Measurements from ENCODE around the gene TMEM200C.

TMEM200C gene

DNA sequence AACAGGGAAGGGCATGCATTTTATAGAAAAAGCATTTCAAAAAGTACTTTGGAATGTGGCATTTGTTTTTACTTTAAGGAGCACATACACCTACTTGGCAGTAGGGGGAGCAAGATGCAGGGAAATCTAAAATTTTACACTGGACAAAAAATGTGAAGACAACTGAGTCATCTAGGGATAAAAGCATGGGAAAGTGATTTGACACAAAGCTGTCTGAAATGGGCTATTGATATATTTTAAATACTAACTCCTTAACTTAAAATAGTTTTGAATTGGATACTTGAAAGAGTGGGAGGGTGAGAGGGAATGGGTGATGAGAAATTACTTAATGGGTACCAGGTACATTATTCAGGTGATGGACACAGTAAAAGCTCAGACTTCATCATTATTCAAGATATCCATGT, 15.8 kb downstream of the TMEM200C start:
- TF ChIP-seq SIN3A (IDR thresholded peaks at IDR 0.05; ENCODE audit: borderline replicate concordance, insufficient read depth, low read length) (no peak), TAF1 (IDR thresholded peaks at IDR 0.05; ENCODE audit: borderline replicate concordance, insufficient read depth, low read length) (no peak), FOXP2 (optimal IDR thresholded peaks at IDR 0.05; ENCODE audit: borderline replicate concordance, extremely low read depth, extremely low read length, insufficient read depth) (no peak), POLR2AphosphoS5 (IDR thresholded peaks at IDR 0.05; ENCODE audit: low read depth, low read length) (no peak)
- TF ChIP-seq, protein P1, sequence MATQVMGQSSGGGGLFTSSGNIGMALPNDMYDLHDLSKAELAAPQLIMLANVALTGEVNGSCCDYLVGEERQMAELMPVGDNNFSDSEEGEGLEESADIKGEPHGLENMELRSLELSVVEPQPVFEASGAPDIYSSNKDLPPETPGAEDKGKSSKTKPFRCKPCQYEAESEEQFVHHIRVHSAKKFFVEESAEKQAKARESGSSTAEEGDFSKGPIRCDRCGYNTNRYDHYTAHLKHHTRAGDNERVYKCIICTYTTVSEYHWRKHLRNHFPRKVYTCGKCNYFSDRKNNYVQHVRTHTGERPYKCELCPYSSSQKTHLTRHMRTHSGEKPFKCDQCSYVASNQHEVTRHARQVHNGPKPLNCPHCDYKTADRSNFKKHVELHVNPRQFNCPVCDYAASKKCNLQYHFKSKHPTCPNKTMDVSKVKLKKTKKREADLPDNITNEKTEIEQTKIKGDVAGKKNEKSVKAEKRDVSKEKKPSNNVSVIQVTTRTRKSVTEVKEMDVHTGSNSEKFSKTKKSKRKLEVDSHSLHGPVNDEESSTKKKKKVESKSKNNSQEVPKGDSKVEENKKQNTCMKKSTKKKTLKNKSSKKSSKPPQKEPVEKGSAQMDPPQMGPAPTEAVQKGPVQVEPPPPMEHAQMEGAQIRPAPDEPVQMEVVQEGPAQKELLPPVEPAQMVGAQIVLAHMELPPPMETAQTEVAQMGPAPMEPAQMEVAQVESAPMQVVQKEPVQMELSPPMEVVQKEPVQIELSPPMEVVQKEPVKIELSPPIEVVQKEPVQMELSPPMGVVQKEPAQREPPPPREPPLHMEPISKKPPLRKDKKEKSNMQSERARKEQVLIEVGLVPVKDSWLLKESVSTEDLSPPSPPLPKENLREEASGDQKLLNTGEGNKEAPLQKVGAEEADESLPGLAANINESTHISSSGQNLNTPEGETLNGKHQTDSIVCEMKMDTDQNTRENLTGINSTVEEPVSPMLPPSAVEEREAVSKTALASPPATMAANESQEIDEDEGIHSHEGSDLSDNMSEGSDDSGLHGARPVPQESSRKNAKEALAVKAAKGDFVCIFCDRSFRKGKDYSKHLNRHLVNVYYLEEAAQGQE (IDR thresholded peaks at IDR 0.05; ENCODE audit: insufficient read depth in 1 of 2, low read depth in 2 of 2, low read length in 2 of 2): no peak

DNA sequence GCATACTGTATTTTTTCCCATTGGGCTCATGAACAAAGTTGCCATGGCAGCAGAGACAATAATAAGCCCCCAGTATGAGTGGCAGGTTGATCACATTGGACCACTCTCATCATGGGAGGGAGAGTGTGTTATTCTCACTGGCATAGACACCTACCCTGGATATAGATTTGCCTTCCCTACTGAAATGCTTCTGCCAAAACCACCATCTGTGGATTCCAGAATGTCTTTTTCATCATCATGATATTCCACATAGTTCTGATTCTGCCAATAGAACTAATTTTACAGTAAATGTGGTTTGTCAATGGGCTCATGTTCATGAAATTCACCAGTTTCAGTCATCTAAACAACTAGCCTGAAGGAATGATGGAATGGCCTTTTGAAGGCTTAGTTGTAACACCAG, 18.4 kb downstream of the TMEM200C start:
- no peak for TF ChIP-seq SIN3A (IDR thresholded peaks at IDR 0.05; ENCODE audit: borderline replicate concordance, insufficient read depth, low read length)
- no peak for TF ChIP-seq POLR2AphosphoS5 (IDR thresholded peaks at IDR 0.05; ENCODE audit: low read depth, low read length)
- TF ChIP-seq FOXP2 (optimal IDR thresholded peaks at IDR 0.05; ENCODE audit: borderline replicate concordance, extremely low read depth, extremely low read length, insufficient read depth): no peak
- TF ChIP-seq, protein P1 (IDR thresholded peaks at IDR 0.05; ENCODE audit: insufficient read depth in 1 of 2, low read depth in 2 of 2, low read length in 2 of 2): no peak

DNA sequence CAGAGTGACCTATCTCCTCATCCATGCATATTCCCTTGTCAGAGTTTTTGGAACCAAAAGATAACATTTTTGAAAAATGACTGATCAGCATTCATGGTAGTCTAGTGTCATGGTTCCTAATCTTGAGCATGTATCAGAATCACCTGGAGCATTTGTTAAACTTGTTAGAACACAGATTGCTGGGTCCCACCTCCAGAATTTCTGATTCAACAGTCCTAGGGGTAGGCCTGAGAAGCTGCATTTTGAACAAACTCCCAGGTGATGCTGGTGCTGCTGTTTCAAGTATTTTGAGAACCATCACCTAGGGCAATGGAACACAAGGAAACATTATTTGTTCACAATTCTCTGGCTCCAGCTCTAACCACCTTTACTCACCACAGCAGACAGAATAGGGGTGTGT, 21.0 kb downstream of the TMEM200C start:
- TF ChIP-seq SIN3A (IDR thresholded peaks at IDR 0.05; ENCODE audit: borderline replicate concordance, insufficient read depth, low read length): no peak
- TF ChIP-seq FOXP2 (optimal IDR thresholded peaks at IDR 0.05; ENCODE audit: borderline replicate concordance, extremely low read depth, extremely low read length, insufficient read depth): no peak
- TF ChIP-seq, protein P1 (IDR thresholded peaks at IDR 0.05; ENCODE audit: insufficient read depth in 1 of 2, low read depth in 2 of 2, low read length in 2 of 2): no peak
- TF ChIP-seq TAF1 (IDR thresholded peaks at IDR 0.05; ENCODE audit: borderline replicate concordance, insufficient read depth, low read length): no peak
- no peak for TF ChIP-seq POLR2AphosphoS5 (IDR thresholded peaks at IDR 0.05; ENCODE audit: low read depth, low read length)

DNA sequence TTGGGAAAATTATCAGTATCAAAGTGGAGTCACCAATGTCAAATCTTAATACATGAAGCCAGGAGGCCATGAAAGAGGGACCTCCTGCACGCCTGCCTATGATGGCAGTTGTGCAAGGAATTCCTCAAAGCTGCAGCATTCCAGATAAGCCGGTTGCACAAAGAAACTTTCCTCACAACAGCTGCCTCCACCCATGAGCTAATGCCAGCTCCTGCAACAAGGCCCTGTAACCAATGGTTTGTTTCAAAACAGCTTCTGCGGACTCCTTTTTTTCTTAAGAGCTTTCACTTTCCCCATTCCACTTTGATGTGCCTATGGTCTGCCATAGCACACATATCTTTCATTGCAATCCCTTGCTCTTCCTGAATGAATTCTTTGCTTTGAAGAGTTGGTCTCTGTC, 22.4 kb downstream of the TMEM200C start:
- TF ChIP-seq FOXP2 (optimal IDR thresholded peaks at IDR 0.05; ENCODE audit: borderline replicate concordance, extremely low read depth, extremely low read length, insufficient read depth) (no peak), TAF1 (IDR thresholded peaks at IDR 0.05; ENCODE audit: borderline replicate concordance, insufficient read depth, low read length) (no peak), POLR2AphosphoS5 (IDR thresholded peaks at IDR 0.05; ENCODE audit: low read depth, low read length) (no peak), SIN3A (IDR thresholded peaks at IDR 0.05; ENCODE audit: borderline replicate concordance, insufficient read depth, low read length) (no peak)
- TF ChIP-seq, protein P1 (IDR thresholded peaks at IDR 0.05; ENCODE audit: insufficient read depth in 1 of 2, low read depth in 2 of 2, low read length in 2 of 2): no peak

DNA sequence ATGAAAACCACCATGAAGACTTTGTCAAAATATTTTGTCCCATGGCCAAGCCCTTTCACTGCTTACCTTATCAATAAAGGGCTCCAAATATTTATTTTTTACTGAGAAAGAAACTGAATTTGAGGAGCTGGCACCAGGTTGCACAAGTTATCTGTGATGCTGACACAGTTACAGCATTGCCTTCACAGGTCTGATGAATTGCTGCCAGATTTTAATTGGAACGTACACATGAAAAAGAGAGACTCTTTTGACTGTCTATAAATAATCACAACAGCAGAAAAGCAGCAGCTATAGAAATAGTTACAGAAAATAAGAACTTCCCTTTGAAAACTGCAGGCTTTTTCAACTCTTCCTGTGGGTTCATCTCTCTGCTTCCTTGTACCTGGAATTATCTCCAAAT, 23.9 kb downstream of the TMEM200C start:
- TF ChIP-seq, protein P1 (IDR thresholded peaks at IDR 0.05; ENCODE audit: insufficient read depth in 1 of 2, low read depth in 2 of 2, low read length in 2 of 2): no peak
- TF ChIP-seq FOXP2 (optimal IDR thresholded peaks at IDR 0.05; ENCODE audit: borderline replicate concordance, extremely low read depth, extremely low read length, insufficient read depth) (no peak), TAF1 (IDR thresholded peaks at IDR 0.05; ENCODE audit: borderline replicate concordance, insufficient read depth, low read length) (no peak), SIN3A (IDR thresholded peaks at IDR 0.05; ENCODE audit: borderline replicate concordance, insufficient read depth, low read length) (no peak), POLR2AphosphoS5 (IDR thresholded peaks at IDR 0.05; ENCODE audit: low read depth, low read length) (no peak)

All from PFSK-1 (cell line).